IMR-90 (cell line): ENCODE results near the gene SCLY.

Experiments
- BHLHE40 ChIP-seq: fragments of 150-350 bp; IDR thresholded peaks from 2 replicates; pipeline ENCODE4 v1.6.1; 2016; ENCODE audit warnings: mild to moderate bottlenecking, low read depth, low read length
- CEBPB ChIP-seq: IDR thresholded peaks from 2 replicates; pipeline ENCODE4 v1.6.1; 2012; ENCODE audit warnings: low read depth, low read length, improper control_type of control experiment
- MAFK ChIP-seq: IDR thresholded peaks from 2 replicates; pipeline ENCODE4 v1.6.1; 2012; ENCODE audit warnings: low read depth, low read length, improper control_type of control experiment
- POLR2A ChIP-seq: IDR thresholded peaks from 2 replicates; pipeline ENCODE4 v1.6.1; 2012; ENCODE audit warnings: mild to moderate bottlenecking, low read depth, low read length
- RFX5 ChIP-seq: IDR thresholded peaks from 2 replicates; pipeline ENCODE4 v1.8.0; 2012; ENCODE audit warnings: low read depth, mild to moderate bottlenecking, low read length, moderate library complexity
- TF ChIP-seq, protein P1 (sequence below): conservative IDR thresholded peaks from 2 replicates; pipeline ENCODE4 v1.5.1; 2012; ENCODE audit warnings: mild to moderate bottlenecking, low read depth, low read length, improper control_type of control experiment

DNA sequence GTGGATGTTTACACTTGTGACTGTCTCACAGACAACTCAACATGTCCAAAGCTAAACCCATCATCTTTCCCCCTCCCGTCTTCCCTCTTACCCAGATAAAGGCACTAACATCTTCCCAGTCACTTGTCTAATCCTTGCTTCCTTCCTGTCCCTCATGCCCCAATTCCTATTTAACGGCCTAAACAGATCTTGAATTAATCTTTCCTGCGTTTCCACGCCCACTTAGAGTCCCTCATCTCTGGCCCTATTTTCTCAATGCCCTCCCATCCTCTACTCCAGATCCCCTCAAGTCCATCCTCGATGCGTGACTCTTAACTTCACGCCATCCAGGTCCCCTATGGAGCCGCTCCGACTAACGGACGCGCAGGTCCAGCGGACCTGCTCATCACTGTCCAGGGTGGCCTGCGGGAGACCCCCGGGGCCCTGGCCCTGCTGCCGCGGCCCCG lies 682 bp upstream of the SCLY start:
- TF ChIP-seq, protein P1, sequence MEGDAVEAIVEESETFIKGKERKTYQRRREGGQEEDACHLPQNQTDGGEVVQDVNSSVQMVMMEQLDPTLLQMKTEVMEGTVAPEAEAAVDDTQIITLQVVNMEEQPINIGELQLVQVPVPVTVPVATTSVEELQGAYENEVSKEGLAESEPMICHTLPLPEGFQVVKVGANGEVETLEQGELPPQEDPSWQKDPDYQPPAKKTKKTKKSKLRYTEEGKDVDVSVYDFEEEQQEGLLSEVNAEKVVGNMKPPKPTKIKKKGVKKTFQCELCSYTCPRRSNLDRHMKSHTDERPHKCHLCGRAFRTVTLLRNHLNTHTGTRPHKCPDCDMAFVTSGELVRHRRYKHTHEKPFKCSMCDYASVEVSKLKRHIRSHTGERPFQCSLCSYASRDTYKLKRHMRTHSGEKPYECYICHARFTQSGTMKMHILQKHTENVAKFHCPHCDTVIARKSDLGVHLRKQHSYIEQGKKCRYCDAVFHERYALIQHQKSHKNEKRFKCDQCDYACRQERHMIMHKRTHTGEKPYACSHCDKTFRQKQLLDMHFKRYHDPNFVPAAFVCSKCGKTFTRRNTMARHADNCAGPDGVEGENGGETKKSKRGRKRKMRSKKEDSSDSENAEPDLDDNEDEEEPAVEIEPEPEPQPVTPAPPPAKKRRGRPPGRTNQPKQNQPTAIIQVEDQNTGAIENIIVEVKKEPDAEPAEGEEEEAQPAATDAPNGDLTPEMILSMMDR, result no peak
- TF ChIP-seq CEBPB (no peak), BHLHE40 (no peak), MAFK (no peak), POLR2A (no peak), RFX5 (no peak)
